ENCODE results near the gene COX11. TPM values are rescaled to one million over a fixed set of nuclear protein-coding genes. Genes with fewer than 3 reads are reported as not detected.

COX11 gene
- total RNA-seq, 1 donor from 2014 or later = 33.3 TPM

GRCh38 chr17:54971901-54972300 is 3.4 kb upstream of the COX11 start:
- no peak for TF ChIP-seq CTCF (IDR thresholded peaks at IDR 0.05; ENCODE audit: insufficient read depth, low read length, poor library complexity, severe bottlenecking)
- Histone ChIP-seq H3K27me3 (ENCODE audit: control insufficient read depth, insufficient read depth, low read length) (no peaks in the 10 kb centered on the region), H3K36me3 (ENCODE audit: control insufficient read depth, insufficient read depth, low read length) (no peaks in the 10 kb centered on the region), H3K4me3 (ENCODE audit: low read depth, low read length) (no peak overlapping the region)
- no peak for DNase-seq (ENCODE audit: low read depth)

- no peak overlapping the region for H3K4me3 ChIP-seq (ENCODE audit: low read depth, low read length)
- TF ChIP-seq CTCF (IDR thresholded peaks at IDR 0.05; ENCODE audit: insufficient read depth, low read length, poor library complexity, severe bottlenecking) = no peak
- no peak for DNase-seq (ENCODE audit: low read depth)
Measured at GRCh38 chr17:54971147-54971546, 2.7 kb upstream of the COX11 start.

GRCh38 chr17:54969658-54970572 is 1.5 kb upstream of the COX11 start:
- Histone ChIP-seq H3K4me3 (ENCODE audit: low read depth, low read length) (peak overlapping the region; percentile 62), H3K36me3 (ENCODE audit: control insufficient read depth, insufficient read depth, low read length) (no peaks in the 10 kb centered on the region), H3K27me3 (ENCODE audit: control insufficient read depth, insufficient read depth, low read length) (no peaks in the 10 kb centered on the region)
- no peak for TF ChIP-seq CTCF (IDR thresholded peaks at IDR 0.05; ENCODE audit: insufficient read depth, low read length, poor library complexity, severe bottlenecking)
- DNase-seq (ENCODE audit: low read depth) = no peak

More at GRCh38 chr17:54971147-54971546, 2.7 kb upstream of the COX11 start:
- H3K36me3 ChIP-seq (ENCODE audit: control insufficient read depth, insufficient read depth, low read length) = no peaks in the 10 kb centered on the region
- H3K27me3 ChIP-seq (ENCODE audit: control insufficient read depth, insufficient read depth, low read length) = no peaks in the 10 kb centered on the region

GRCh38 chr17:54968988-54969332 is 506 bp upstream of the COX11 start:
- DNase-seq (ENCODE audit: low read depth) = no peak
- no peaks in the 10 kb centered on the region for H3K36me3 ChIP-seq (ENCODE audit: control insufficient read depth, insufficient read depth, low read length)
- peak overlapping the region; percentile 62 for H3K4me3 ChIP-seq (ENCODE audit: low read depth, low read length)
- H3K27me3 ChIP-seq (ENCODE audit: control insufficient read depth, insufficient read depth, low read length) = no peaks in the 10 kb centered on the region
- TF ChIP-seq CTCF (IDR thresholded peaks at IDR 0.05; ENCODE audit: insufficient read depth, low read length, poor library complexity, severe bottlenecking) = no peak

- H3K36me3 ChIP-seq (ENCODE audit: control insufficient read depth, insufficient read depth, low read length) = no peaks in the 10 kb centered on the region
- no peak for DNase-seq (ENCODE audit: low read depth)
- peak overlapping the region; percentile 62 for H3K4me3 ChIP-seq (ENCODE audit: low read depth, low read length)
- TF ChIP-seq CTCF (IDR thresholded peaks at IDR 0.05; ENCODE audit: insufficient read depth, low read length, poor library complexity, severe bottlenecking) = no peak
- H3K27me3 ChIP-seq (ENCODE audit: control insufficient read depth, insufficient read depth, low read length) = no peaks in the 10 kb centered on the region
Measured at GRCh38 chr17:54967621-54968261, 713 bp downstream of the COX11 start.
